A549 (cell line): Measurements from ENCODE around the gene OSBPL6. TPM values are rescaled to one million over a fixed set of nuclear protein-coding genes. Genes with fewer than 3 reads are reported as not detected.
A peak's percentile ranks its signal among the peaks of the same experiment; 100 is the strongest.

ENCODE experiments used
- ATAC-seq, 2 experiments: fragments of 200-7000 bp in 1 of 2; fragments of >200 bp in 1 of 2; cut with Nextera tagmentation in 1 of 2; cut with Tn5 transposase in 1 of 2; 3 replicates each; pipeline versions ENCODE4 v1.8.0 to v1.9.1; 2018 to 2020; ENCODE audit warnings: mild to moderate bottlenecking in 1 of 2, moderate library complexity in 1 of 2
- CTCF ChIA-PET: fragments of 300-600 bp; sonication (Branson Sonifier 250); formaldehyde crosslinking; extraction: SDS; loops from one replicate; lab custom pipeline; 2021; ENCODE audit warnings: antibody characterized with exemption, inconsistent platforms; lab: Yijun Ruan, JAX
- POLR2A ChIA-PET: fragments of 350-600 bp; formaldehyde crosslinking; extraction: SDS; loops from one replicate; lab custom pipeline; 2021; ENCODE audit warnings: antibody characterized with exemption, inconsistent platforms; lab: Yijun Ruan, JAX
- DNase-seq, 2 experiments: peaks; one replicate each; pipeline versions ENCODE4 v3.0.0 to v3.0.0-alpha.2; 2011 to 2016; ENCODE audit warnings: low read depth in 1 of 2, low spot score in 1 of 2
- FAIRE-seq: peaks from 2 replicates; lab custom pipeline; 2011; peaks lifted over from hg19 to GRCh38; lab: Jason Lieb, UNC
- H3K27ac ChIP-seq, 2 experiments: fragments of >200 bp; sonication (Bioruptor Twin); formaldehyde crosslinking; 3 replicates each; pipeline ENCODE4 v1.5.1; 2016 to 2017
- H3K4me1 ChIP-seq: fragments of >200 bp; sonication (Bioruptor Twin); formaldehyde crosslinking; 3 replicates; pipeline ENCODE4 v1.6.1; 2016
- H3K4me2 ChIP-seq: fragments of >200 bp; sonication (Bioruptor Twin); formaldehyde crosslinking; 3 replicates; pipeline ENCODE4 v1.6.1; 2016
- H3K4me3 ChIP-seq: fragments of >200 bp; sonication (Bioruptor Twin); formaldehyde crosslinking; 3 replicates; pipeline ENCODE4 v1.5.1; 2016
- H3K9me3 ChIP-seq: fragments of >200 bp; sonication (Bioruptor Twin); formaldehyde crosslinking; 3 replicates; pipeline ENCODE4 v1.6.1; 2016
- CBX8 ChIP-seq: fragments of 200-600 bp; sonication (generic); IDR thresholded peaks from 2 replicates; pipeline ENCODE4 v1.6.1; 2016
- EHF ChIP-seq: fragments of 250-450 bp; sonication (Bioruptor Pico); IDR thresholded peaks from 2 replicates; pipeline ENCODE4 v1.5.0; 2020; ENCODE audit warnings: mild to moderate bottlenecking
- EHMT2 ChIP-seq: fragments of 200-600 bp; sonication (generic); IDR thresholded peaks from 2 replicates; pipeline ENCODE4 v1.6.1; 2016; ENCODE audit warnings: antibody characterized with exemption, low read depth, mild to moderate bottlenecking, moderate library complexity
- HOXA7 ChIP-seq: fragments of 250-450 bp; sonication (Bioruptor Pico); IDR thresholded peaks from 2 replicates; pipeline ENCODE4 v1.5.0; 2020; ENCODE audit warnings: mild to moderate bottlenecking, moderate library complexity
- HOXB5 ChIP-seq: fragments of 250-450 bp; sonication (Bioruptor Pico); IDR thresholded peaks from 2 replicates; pipeline ENCODE4 v1.5.0; 2020; ENCODE audit warnings: mild to moderate bottlenecking, moderate library complexity
- JUNB ChIP-seq: fragments of >200 bp; sonication (Bioruptor Twin); formaldehyde crosslinking; IDR thresholded peaks from 2 replicates; pipeline ENCODE4 v1.6.1; 2016
- KDM5A ChIP-seq: fragments of 200-600 bp; sonication (generic); IDR thresholded peaks from 2 replicates; pipeline ENCODE4 v1.6.1; 2016; ENCODE audit warnings: antibody characterized with exemption, mild to moderate bottlenecking
- MAFK ChIP-seq: fragments of 450-650 bp; IDR thresholded peaks from 2 replicates; pipeline ENCODE4 v1.6.1; 2014; ENCODE audit not compliant: partially characterized antibody
- MAZ ChIP-seq: fragments of 150-350 bp; IDR thresholded peaks from 2 replicates; pipeline ENCODE4 v1.6.1; 2014; ENCODE audit warnings: antibody characterized with exemption, low read depth, low read length, borderline replicate concordance
- RAD21 ChIP-seq, 2 experiments: fragments of >200 bp in 1 of 2; sonication (Bioruptor Twin) in 1 of 2; formaldehyde crosslinking in 1 of 2; IDR thresholded peaks in 1 of 2; conservative IDR thresholded peaks in 1 of 2; 2 replicates in 1 of 2; 3 replicates in 1 of 2; pipeline ENCODE4 v1.6.1; 2012 to 2018; ENCODE audit warnings: inconsistent platforms in 1 of 2
- RCOR1 ChIP-seq: fragments of 150-350 bp; IDR thresholded peaks from 2 replicates; pipeline ENCODE4 v1.6.1; 2014; ENCODE audit warnings: antibody characterized with exemption, low read length, low read depth
- SMC3 ChIP-seq: fragments of >200 bp; sonication (Bioruptor Twin); formaldehyde crosslinking; IDR thresholded peaks from 3 replicates; pipeline ENCODE4 v1.6.1; 2018; ENCODE audit warnings: inconsistent platforms
- TP53 ChIP-seq: fragments of 250-450 bp; sonication (Bioruptor Pico); IDR thresholded peaks from 2 replicates; pipeline ENCODE4 v1.5.0; 2021; ENCODE audit warnings: mild to moderate bottlenecking, moderate library complexity
- WGBS: methylation state at CpG from one replicate; pipeline ENCODE4 v1.1.6; 2017; ENCODE audit errors: missing lambda C conversion rate; 5-methylcytosine and 5-hydroxymethylcytosine counted together
- polyA plus RNA-seq, 4 experiments: library from polyadenylated mRNA; depleted of rRNA in 3 of 4; stranded (reverse); fragments of >200 nt; fragmentation: RNase III in 1 of 4; extraction: RNeasy Plus Mini Kit Qiagen cat#74134 plus additional on column Dnase treatment in 1 of 4; gene quantifications; 2 replicates in 3 of 4; 3 replicates in 1 of 4; pipeline ENCODE4 v1.2.3, GENCODE V29; 2011 to 2017
- TF ChIP-seq, protein P1 (sequence below): IDR thresholded peaks from 2 replicates; pipeline ENCODE4 v1.6.1; 2012
- TF ChIP-seq, protein P2 (sequence below): fragments of >200 bp; sonication (Bioruptor Twin); formaldehyde crosslinking; IDR thresholded peaks from 2 replicates; pipeline ENCODE4 v1.6.1; 2016
- TF ChIP-seq, protein P3 (sequence below): IDR thresholded peaks from 2 replicates; pipeline ENCODE4 v1.6.1; 2012; ENCODE audit warnings: low read depth, borderline replicate concordance
- TF ChIP-seq, protein P4 (sequence below): fragments of 200-600 bp; sonication (generic); IDR thresholded peaks from 2 replicates; pipeline ENCODE4 v1.6.1; 2016; ENCODE audit warnings: antibody characterized with exemption, mild to moderate bottlenecking, moderate library complexity
- TF ChIP-seq, protein P5 (sequence below): fragments of >200 bp; sonication (Bioruptor Twin); formaldehyde crosslinking; IDR thresholded peaks from 3 replicates; pipeline ENCODE4 v1.5.1; 2016

OSBPL6 gene
- polyA plus RNA-seq, 2 of the 4 experiments (the other 2 are of a cell fraction): 2.9 to 8.2 TPM

DNA sequence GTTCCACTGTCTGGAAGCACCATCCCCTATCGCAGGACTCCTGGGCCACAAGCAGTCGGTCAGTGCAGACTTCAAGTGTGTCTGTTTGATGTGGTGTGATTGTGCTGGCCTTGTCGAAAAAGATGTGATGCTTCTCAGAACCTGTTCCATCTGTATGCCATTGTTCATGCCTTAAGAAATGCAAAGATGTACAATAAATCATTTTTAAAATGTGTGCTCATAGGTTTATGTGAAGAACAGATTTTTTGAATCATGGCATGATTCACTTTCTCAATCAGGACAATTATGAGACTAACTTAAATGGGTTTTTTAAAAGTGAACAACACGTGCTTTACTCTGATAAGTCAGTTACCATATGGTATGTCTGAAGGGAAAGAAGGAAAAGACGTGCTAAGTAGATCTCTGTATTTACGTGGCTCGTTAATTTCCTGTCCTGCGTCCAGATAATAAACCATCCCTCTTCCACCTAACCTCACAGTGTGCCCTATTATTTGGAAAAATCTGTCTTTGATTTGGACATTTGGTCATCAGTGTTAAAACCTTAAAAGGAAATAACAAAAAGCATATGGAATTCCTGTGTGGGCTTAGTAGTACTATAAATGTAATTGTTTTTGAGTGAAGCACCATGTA, 201.7 kb downstream of the OSBPL6 start:
- no peak for FAIRE-seq
- DNase-seq: no peak
- Histone ChIP-seq H3K4me1 (no peaks in the 10 kb centered on the region), H3K4me3 (no peak overlapping the region), H3K9me3 (no peaks in the 10 kb centered on the region), H3K27ac (no peak overlapping the region), H3K4me2 (no peak overlapping the region)
- ChIA-PET POLR2A (no interaction called here), CTCF (interaction anchor here (0.6 to 17.6 kb wide), 8 partner anchors 11 to 290 kb away, joined by 3 to 138 read pairs (median 8); no protein-coding TSS in a partner anchor)
- 65% methylated on average over 8 of the region's 8 CpGs for WGBS
- ATAC-seq: no peak
- TF ChIP-seq, protein P1, sequence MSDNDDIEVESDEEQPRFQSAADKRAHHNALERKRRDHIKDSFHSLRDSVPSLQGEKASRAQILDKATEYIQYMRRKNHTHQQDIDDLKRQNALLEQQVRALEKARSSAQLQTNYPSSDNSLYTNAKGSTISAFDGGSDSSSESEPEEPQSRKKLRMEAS: no peak
- no peak for TF ChIP-seq JUNB
- no peak for TF ChIP-seq CBX8
- no peak for TF ChIP-seq EHF (CRISPR knock-in tag)
- TF ChIP-seq HOXB5 (CRISPR knock-in tag): no peak
- no peak for TF ChIP-seq EHMT2
- no peak for TF ChIP-seq SMC3
- TF ChIP-seq, protein P2, sequence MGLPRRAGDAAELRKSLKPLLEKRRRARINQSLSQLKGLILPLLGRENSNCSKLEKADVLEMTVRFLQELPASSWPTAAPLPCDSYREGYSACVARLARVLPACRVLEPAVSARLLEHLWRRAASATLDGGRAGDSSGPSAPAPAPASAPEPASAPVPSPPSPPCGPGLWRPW: no peak
- TF ChIP-seq, protein P3, sequence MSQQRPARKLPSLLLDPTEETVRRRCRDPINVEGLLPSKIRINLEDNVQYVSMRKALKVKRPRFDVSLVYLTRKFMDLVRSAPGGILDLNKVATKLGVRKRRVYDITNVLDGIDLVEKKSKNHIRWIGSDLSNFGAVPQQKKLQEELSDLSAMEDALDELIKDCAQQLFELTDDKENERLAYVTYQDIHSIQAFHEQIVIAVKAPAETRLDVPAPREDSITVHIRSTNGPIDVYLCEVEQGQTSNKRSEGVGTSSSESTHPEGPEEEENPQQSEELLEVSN: no peak
- TF ChIP-seq HOXA7: no peak
- TF ChIP-seq RCOR1: no peak
- TF ChIP-seq, protein P4, sequence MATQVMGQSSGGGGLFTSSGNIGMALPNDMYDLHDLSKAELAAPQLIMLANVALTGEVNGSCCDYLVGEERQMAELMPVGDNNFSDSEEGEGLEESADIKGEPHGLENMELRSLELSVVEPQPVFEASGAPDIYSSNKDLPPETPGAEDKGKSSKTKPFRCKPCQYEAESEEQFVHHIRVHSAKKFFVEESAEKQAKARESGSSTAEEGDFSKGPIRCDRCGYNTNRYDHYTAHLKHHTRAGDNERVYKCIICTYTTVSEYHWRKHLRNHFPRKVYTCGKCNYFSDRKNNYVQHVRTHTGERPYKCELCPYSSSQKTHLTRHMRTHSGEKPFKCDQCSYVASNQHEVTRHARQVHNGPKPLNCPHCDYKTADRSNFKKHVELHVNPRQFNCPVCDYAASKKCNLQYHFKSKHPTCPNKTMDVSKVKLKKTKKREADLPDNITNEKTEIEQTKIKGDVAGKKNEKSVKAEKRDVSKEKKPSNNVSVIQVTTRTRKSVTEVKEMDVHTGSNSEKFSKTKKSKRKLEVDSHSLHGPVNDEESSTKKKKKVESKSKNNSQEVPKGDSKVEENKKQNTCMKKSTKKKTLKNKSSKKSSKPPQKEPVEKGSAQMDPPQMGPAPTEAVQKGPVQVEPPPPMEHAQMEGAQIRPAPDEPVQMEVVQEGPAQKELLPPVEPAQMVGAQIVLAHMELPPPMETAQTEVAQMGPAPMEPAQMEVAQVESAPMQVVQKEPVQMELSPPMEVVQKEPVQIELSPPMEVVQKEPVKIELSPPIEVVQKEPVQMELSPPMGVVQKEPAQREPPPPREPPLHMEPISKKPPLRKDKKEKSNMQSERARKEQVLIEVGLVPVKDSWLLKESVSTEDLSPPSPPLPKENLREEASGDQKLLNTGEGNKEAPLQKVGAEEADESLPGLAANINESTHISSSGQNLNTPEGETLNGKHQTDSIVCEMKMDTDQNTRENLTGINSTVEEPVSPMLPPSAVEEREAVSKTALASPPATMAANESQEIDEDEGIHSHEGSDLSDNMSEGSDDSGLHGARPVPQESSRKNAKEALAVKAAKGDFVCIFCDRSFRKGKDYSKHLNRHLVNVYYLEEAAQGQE: no peak
- no peak for TF ChIP-seq MAZ
- no peak for TF ChIP-seq TP53

DNA sequence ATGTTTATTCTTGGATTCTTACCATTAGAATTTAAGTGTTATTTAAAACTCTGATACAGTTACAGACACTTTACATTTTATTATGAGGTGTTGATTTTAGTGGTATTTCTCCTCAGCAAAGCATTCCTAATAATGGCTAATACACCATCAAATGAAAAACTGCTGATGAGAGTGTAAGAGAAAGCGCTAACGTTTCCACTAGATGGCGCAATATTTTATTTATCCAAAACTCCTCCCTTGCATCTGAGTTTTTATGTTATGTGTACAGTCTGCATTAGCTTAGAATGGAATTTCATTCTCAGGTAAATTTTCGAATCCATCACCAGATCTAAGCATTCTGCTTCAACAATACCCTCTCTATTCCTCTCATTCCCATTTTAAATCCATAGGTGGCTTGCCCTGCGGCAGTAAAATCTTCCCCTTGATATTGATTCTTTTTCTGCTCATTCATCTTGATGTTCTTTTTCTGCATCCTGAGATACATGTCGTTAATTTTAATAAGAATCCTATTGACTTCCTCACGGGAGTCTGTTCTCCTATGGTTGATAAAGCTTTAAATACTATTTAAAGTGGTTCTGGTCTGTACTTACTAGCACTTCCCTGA, 202.8 kb downstream of the OSBPL6 start:
- CTCF ChIA-PET: interaction anchor here (0.7 to 17.6 kb wide), 13 partner anchors 9 to 83 kb away, joined by 3 to 138 read pairs (median 5); partner anchors contain the start of gene PLEKHA3
- no peaks in the 10 kb centered on the region for H3K9me3 ChIP-seq
- ATAC-seq (peak; percentile 90 to 93; a peak in 5 of 6 replicates), DNase-seq (peak; percentile 15 to 47), FAIRE-seq (no peak)
- TF ChIP-seq MAFK: peak; percentile 78
- TF ChIP-seq, protein P5, sequence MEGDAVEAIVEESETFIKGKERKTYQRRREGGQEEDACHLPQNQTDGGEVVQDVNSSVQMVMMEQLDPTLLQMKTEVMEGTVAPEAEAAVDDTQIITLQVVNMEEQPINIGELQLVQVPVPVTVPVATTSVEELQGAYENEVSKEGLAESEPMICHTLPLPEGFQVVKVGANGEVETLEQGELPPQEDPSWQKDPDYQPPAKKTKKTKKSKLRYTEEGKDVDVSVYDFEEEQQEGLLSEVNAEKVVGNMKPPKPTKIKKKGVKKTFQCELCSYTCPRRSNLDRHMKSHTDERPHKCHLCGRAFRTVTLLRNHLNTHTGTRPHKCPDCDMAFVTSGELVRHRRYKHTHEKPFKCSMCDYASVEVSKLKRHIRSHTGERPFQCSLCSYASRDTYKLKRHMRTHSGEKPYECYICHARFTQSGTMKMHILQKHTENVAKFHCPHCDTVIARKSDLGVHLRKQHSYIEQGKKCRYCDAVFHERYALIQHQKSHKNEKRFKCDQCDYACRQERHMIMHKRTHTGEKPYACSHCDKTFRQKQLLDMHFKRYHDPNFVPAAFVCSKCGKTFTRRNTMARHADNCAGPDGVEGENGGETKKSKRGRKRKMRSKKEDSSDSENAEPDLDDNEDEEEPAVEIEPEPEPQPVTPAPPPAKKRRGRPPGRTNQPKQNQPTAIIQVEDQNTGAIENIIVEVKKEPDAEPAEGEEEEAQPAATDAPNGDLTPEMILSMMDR: peak; percentile 79
- TF ChIP-seq KDM5A: no peak
- TF ChIP-seq RAD21 (conservative IDR thresholded peaks at IDR 0.05 in 1 of 2, IDR thresholded peaks at IDR 0.05 in 1 of 2): peak; percentile 39 to 44
- peak; percentile 58 for TF ChIP-seq SMC3
- no peaks in the 10 kb centered on the region for H3K4me1 ChIP-seq
- H3K4me3 ChIP-seq: no peak overlapping the region
- POLR2A ChIA-PET: no interaction called here
- 10% methylated on average over 7 of the region's 7 CpGs for WGBS
- H3K27ac ChIP-seq: no peak overlapping the region
- 0 out of 3 replicates have a peak overlapping the region, but pooled peaks have one; percentile 18 for H3K4me2 ChIP-seq
